ENCODE measurements around the gene SEC63.
"Not testable (repeated sequence)": the region's sequence is repeated elsewhere in the genome, so short reads cannot be mapped to it uniquely, and the experiment has no call there.

Gene SEC63

GRCh38 chr6:107976155-107976783 lies 18.3 kb upstream of the SEC63 start:
- DNase-seq, result no peak

DNA sequence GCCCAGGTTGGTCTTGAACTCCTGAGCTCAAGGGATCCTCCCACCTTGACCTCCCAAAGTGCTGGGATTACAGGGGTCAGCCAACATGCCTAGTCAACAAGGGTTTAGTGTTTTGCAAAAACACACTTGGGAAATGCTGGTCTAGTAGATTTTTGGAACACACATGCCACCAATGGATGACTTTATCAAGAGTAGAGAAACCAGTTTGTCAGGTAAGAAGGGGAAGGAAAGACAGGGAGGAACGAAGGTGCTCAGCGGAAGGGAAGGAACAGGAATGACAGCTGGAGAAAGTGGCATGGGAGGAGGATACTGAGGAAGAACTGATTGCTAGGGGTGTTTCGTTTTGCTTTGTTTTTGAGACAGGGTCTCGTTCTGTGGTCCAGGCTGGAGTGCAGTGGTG lies 15.6 kb upstream of the SEC63 start:
- no peak for DNase-seq

DNA sequence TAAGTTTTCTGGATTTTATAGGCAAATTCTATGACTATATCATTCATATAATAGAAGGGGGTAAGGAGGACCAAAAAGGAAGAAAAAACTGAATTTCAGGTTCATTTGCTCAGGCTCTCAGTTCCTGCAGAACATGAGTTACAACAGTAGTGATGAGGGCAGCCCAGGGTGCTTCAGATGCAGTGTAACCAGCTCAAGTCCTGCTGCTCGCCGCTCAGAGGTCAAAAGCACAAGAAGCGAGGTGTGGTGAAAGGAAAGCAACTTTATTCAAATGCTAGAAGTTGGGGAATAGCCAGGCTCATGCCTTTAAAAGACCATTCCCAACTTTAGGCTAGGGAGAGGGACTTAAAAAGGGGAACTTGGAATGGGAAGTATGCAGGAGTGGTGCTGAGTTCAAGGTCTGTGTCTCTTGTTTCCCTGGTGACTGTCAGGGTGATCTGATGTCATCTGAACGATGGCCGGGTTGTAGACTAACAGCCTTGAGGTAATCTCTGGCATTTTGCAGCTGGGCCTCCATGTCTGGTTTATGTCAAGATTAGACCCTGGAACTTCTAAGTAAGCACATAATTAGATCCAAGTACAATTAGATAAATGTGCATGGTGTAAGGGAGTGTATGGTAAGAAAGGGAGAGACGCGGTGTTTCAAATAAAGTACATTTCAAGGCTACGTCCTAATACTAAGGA lies 14.5 kb upstream of the SEC63 start:
- no peak for DNase-seq

DNA sequence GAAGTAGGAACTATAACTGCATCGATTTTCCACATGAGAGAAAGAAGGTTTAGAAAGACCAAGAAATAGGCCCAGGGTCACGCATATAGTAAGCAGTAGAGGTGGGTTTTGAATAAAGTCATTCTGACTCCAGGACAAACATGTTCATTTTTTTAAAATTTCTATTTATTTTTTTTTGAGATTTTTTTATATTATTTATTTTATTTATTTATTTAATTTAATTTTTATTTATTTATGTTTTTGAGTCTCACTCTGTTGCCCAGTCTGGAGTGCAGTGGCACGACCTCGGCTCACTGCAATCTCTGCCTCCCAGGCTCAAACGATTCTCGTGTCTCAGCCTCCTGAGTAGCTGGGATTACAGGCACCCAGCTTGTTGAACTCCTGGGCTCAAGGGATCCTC lies 13.2 kb upstream of the SEC63 start:
- no peak for DNase-seq

DNA sequence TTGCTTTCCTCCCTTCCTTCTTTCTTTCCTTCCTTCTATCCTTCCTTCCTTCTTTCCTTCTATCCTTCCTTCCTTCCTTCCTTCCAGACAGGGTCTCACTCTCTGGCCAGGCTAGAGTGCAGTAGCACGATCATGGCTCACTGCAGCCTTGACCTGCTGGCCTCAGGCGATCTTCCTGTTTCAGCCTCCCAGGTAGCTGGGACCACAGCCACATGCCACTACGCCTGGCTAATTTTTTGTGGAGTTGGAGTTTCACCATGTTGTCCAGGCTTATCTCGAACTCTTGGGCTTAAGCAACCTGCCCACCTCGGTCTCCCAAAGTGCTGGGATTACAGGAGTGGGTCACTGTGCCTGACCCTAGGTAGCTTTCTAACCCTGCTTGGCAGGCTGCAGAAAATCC lies 12.2 kb upstream of the SEC63 start:
- DNase-seq, result no peak

DNA sequence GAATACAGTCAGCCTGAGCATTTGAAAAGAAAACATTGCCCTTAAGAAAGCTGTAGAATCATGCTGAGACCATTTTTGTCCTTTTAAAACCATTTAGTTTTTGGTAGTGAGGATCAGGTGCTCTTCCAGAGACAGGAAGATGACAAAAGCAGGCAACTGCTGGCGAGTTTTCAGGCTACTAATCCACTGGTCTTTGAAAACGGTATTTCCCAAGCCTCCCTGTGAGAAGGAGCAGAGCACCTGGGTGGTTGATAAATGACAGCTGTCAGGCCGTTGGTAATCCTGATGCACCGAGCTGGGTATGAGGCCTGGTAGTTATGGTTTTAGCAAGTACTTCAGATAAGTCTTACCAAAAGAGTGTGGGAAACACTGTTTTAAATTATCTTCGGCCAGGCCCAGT lies 10.1 kb upstream of the SEC63 start:
- no peak for DNase-seq

GRCh38 chr6:107965746-107966145 lies 7.7 kb upstream of the SEC63 start:
- DNase-seq, result no peak

DNA sequence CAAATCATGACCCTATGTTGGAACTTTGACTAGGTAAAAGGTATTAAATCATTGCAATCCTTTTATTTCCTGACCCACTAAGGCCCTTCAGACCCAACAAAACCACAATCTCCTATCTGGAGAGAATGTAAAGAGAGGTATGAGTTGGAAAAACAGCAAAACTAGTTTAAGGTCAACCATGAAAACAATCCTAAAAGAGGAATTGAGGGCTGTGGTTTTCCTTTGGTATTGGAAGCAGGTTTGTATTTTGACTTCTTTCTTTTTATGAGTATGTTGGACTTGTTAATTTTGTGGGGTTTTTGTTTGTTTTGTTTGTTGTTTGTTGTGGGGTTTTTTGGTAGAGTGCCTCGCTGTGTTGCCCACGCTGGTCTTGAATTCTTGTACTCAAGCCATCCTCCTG lies 4.7 kb upstream of the SEC63 start:
- DNase-seq, result no peak

GRCh38 chr6:107959392-107959791 lies 1.4 kb upstream of the SEC63 start:
- DNase-seq, result peak in 2 of 51 donors; percentile 3 to 4

DNA sequence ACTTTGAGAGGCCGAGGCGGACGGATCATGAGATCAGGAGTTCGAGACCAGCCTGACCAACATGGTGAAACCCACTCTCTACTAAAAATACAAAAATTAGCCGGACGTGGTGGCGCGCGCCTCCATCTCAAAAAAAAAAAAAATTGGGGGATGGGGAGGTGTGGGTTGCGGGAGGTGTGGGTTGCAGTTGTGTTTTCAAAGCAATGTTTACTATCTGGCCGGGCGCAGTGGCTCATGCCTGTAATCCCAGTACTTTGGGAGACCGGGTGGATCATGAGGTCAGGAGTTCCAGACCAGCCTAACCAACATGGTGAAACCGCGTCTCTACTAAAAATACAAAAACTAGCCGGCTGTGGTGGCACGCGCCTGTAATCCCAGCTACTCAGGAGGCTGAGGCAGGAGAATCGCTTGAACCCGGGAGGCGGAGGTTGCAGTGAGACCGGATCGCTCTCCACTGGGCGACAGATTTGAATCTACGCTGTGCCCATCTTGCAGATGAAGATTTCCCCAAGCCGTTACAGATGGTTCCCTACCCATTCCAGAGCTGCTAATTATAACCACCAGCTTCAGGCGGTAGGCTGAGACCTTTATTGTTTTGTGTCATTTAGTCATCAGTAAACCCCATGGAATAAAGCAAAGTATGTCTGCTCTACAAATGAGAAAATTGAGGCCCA lies 818 bp upstream of the SEC63 start:
- not testable (repeated sequence) for DNase-seq

DNA sequence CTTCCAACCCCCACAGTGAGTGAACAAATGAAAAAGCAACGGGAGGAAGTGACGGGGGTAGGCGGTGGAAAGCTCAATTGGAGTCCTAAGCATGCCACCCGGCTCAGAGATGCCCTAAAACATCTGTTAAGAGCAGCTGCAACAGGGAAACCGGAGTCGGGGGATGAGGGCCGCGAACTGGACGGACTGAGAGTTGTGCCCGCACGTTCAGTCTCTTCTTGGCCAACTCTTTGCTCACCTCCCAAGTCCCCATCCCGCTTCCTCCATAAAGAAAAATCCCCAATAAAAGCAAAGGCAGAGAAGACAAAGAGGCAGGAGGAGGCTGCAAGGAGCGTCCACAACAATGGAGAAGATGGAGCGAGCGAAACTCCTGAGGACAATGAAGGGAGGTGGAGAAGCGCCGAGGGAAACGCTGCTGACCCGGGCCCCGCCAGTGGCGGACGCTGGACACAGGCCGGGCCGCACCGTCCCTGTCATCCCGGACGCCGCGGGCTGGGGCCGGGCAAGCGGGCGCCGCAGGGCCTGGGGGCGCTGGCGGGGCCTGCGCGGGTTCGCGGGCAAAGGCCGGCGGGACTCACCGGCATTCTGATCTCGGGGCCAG lies 600 bp downstream of the SEC63 start:
- DNase-seq, result peak in 34 of 51 donors; percentile 4 to 77 (median 37)

DNA sequence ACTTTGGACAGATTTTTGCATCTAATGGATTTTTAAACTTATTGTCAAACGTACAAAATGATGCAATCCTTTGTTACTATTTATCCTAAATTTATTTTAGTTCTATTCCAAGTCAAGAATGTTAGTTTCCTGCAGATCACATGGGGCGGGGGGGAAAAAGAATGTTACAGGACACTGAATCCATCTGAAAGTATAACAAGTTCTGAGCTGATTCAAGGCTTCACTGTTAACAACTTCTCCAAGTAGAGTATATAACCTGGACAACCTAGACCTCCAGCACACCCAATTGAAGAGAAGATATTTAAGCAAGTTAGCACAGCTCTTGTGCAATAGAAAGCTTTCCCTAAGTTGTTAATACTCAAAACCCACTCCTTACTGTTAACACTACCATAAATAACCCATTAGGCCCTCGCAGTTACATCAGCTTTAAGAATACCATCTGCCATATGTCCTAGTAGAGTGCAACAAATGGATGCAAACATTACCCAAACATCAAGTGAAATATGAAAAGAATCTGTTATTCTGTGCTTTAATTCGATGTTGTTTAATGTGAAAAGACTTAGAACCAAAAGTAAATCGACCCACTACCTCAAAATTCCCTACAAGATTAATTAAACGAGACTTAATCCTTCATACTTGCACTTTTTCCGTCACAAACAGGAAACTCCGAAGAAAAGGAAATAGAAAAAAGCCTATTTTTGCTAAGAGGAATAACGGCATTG lies 1.3 kb downstream of the SEC63 start:
- no peak for DNase-seq

DNA sequence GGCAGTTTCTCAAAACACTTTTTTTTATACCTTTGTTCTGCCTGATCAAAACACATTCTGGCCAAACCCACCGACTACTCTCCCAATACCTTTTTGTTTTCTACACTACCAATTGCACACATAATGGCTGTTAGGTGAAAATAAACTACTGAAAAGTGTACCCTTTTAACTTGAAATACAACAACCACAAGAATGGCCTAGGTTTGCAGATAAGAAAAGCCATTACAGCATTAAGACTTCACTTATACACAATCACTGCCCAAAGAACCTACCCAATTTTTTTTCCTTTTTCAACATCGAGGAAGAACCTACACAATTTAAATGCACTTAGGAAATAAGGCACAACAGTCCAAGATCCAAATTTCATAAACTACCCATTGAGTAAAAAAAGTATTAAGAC lies 1.8 kb downstream of the SEC63 start:
- no peak for DNase-seq

- DNase-seq, result not testable (repeated sequence)
Observed at GRCh38 chr6:107953858-107954414, 4.1 kb downstream of the SEC63 start.

DNA sequence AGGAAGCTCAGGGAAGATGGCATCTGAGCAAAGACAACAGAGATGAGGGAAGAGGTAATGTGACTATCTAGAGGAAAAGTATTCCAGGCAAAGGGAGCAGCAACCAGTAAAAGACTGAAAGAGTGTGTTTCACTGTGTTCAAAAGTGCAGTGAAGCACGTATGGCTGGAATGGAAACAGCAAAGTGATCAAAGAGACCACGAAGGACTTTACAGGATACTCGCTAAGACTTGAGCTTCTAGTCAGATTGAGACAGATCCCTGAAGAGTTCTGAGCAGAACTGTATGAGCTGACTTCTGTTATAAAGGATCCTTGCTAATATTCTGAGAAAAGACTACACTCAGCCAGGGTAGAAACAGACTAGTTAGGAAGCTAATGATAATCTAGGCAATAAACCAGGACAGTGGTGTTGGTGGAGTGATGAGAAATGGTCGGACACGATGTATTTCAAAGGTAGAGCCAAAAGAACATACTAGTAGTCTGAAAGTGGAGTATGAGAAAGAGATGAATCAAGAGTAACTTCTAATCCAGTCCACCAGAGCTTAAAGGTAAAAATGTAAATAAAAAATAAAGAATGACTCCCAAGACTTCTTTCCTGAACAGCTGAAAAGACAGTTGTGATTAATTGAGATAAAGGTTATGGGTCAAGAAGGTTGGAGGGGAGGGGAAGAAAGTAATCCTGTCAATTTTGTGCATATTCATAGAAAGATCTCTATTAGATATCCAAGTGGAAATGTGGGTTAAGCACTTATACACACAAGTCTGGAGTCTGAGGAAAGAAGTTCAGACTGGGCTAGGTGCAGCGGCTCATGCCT lies 14.2 kb downstream of the SEC63 start:
- no peak for DNase-seq

- DNase-seq, result no peak
Observed at GRCh38 chr6:107942142-107942541, 15.9 kb downstream of the SEC63 start.

DNA sequence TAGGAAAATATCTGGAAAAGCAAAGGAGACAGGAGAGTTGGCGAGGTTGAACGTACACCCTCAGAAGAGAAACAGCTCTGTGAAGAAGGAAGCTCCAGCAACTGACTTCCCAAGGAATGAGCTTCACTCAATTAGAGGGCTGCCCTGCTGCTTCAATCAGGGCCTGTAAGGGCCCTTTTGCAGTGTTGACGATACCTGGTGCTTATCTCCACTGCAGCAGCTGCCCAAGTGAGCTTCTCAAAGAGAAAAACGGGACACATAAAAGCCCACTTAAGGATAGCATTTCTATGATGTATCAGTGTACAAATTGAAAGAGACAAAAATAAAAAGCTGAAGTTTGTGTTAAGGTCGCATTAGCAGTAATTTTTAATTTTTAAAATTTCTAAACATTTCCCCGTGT lies 16.4 kb downstream of the SEC63 start:
- no peak for DNase-seq

- no peak for DNase-seq
Observed at GRCh38 chr6:107941199-107941598, 16.8 kb downstream of the SEC63 start.

GRCh38 chr6:107936910-107937292 lies 21.1 kb downstream of the SEC63 start:
- DNase-seq, result not testable (repeated sequence)

GRCh38 chr6:107936162-107936909 lies 21.7 kb downstream of the SEC63 start:
- DNase-seq, result no peak

All from hypothalamus (tissue), 51 donors.